Stimulated activated CD4-positive, alpha-beta T cell treated with anti-CD3 and anti-CD28 coated beads, Interleukin-4, amount 100 ng/mL, for 4 hours (primary cell): ENCODE results near the gene INSIG2.

Experiments
- DNase-seq, 2 experiments: peaks; one replicate each; pipeline ENCODE4 v3.0.0-alpha.2; 2020

INSIG2 gene

GRCh38 chr2:118102433-118103082, 14.3 kb downstream of the INSIG2 start:
- DNase-seq = no peak

DNA sequence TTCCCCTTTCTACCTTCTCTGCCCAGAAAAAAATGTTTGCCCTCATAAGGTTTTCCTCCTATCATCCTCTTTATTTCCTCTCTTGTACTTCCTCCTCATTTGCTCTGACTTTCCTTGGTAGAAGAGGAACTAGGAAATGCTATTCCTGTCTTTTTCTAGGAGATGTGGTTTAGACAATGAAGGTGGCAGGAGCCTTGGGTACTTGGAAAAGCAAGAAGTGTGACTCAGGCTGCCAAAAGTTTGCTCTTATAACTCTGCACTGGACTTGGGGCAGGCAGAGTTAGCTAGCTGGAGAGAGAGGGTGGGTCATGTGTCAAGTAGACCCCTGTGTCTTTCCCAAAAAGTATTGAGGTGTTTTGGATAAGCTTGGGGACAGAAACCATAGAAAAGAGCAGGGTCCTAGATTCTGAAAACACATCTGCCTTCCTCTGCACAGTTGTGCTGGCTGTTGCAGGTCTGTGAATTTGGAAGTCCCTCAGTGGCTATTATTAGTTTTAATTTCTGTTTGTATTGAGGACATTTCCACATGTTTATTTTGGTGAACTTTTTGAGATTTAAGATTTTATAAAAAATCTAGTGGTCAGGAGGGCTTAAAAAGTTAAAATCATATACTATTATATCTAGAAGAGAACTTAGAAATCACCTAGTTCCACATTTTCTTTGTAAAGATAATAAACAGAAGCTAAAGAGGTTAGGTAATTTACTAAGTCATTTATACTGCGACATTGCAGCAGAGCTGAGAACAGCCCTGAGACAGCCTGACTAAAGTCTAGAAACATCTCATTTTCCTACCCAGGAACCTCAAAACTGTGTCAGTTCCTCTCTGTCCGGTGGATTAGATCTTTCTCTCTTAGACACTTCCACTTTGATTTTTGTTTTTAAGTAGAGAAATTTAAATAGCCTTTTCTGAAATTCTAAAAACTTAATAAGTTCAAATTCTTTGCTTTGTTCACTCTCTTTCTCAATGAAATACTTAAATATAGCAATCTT, 16.0 kb downstream of the INSIG2 start:
- no peak for DNase-seq

GRCh38 chr2:118105497-118105896, 17.2 kb downstream of the INSIG2 start:
- no peak for DNase-seq

DNA sequence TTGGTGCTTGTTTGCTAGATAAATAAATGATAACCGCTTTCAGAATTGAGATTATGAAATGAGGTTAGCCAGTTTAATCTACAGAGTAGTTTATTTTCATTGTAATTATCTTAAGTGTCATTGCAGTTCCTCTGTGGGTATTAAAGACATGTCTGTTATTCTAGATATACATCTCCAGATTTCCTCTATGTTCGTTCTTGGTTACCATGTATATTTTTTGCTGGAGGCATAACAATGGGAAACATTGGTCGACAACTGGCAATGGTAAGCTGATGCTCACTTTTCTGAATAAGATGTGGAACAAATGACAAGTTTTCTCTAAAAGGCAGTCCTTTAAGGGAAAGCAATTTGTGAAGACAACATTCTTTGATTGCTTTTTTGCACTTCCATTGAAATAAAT, 18.7 kb downstream of the INSIG2 start:
- DNase-seq = no peak

GRCh38 chr2:118110310-118110709, 22.0 kb downstream of the INSIG2 start:
- no peak for DNase-seq

DNA sequence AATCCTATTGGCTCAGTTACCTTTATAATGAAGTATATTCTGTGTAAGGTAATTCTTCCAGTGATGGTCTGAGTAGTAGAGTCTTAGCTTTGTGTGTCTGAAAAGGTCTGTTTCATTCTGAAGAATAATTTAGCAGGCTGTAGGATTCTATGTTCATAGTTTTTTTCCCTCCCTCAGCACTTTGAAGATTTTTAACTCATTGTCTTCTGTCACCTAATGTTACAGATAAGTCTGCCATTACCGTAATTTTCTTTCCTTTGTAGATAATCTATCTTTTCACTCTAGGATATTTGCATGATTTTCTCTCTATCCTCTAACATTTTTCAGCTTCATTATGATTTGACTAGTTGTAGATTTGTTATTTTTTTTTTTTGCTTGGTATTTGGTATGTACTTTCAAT, 22.7 kb downstream of the INSIG2 start:
- no peak for DNase-seq

DNA sequence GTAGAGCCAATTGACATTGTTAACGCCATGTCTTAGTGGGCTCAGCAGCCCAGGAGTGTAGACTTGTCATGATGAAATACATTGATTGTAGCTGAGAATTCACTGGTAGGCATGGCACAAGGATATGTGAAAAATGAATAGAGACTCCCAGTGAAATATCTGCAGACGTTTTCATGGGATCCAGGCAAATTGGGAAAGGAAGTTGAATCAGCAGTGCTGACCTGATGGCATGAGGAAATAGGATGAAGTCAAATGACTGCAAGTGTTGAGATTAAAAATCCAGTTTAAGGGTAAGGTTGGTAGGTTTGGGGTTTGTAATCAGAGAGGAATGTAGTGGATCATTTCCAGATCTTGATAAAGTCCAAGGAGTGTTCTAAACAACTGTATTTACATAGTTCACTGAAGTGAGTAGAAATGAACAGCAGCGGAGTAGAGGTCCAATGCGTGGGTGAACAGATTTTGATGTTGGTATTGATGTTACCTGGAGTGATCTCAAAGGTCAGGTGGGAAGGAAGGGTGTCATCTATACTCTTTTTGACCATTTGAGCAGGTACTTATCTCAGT, 24.6 kb downstream of the INSIG2 start:
- DNase-seq = no peak

DNA sequence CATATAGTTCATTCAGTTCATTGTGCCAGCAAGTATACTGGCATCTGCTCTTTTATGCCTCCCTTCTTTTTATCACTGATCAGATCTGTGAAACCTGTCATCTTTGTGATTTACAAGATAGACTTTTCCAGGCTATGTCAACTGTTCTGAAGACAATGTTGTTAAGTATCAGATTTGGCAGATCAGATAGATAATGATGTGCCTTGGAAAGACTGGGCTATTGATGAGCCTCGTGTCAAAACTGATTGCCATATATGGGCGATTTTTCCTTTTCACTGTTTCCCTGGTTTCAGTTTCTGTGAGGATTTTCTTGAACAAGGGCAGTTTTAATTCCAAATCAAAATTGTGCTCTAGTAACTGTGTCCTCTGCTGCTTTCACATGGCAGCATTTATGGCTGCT, 26.6 kb downstream of the INSIG2 start:
- DNase-seq = no peak

- no peak for DNase-seq
Measured at GRCh38 chr2:118115761-118116160, 27.5 kb downstream of the INSIG2 start.

- DNase-seq = no peak
Measured at GRCh38 chr2:118118479-118118878, 30.2 kb downstream of the INSIG2 start.

GRCh38 chr2:118119158-118119727, 31.0 kb downstream of the INSIG2 start:
- no peak for DNase-seq

DNA sequence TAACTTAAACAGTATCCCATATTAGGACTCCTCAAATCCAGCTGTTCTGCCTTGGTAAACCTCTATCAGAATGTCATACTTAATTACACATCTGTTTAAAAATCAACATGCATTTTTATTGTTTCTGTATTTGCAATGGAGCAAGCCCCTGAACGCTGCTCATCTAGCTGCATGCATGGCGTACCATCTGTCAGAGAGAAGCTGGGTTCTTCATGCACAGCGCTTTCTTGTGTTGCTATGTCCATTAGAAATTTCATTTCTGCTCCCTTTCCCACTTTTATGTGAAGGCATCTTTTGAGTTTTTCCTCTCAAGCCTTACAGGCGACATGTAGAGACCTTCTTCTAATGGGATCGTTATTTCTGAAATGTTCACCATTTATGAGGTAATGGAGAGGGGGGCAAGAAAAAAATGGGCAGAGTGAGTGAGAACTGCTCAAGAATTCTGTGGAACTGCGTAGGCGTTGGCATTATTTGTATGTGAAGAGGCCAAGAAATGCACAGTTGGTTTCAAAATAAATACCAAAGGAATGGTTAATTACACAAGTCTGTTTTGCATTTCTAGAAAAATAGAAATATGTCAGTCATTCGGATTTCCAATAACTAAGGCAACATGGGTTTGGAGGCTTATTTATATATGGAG, 31.6 kb downstream of the INSIG2 start:
- no peak for DNase-seq

DNA sequence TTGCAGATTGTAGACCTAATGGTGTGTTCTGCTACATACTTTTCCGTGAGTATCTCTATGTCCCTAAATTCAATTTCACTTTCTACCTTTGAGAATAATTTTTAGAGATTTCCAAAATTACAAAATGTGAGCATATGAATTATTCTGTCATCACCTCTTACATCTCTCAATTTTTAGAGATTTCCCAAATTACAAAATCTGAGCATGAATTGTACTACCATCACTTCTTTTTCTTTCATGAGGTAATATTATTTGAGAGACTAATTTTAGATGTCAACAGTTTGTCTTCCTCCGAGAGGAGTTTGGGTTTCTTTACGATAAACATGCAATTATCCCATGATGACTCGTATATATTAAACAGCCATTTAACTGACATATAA, 32.1 kb downstream of the INSIG2 start:
- DNase-seq = no peak

GRCh38 chr2:118121101-118121500, 32.8 kb downstream of the INSIG2 start:
- no peak for DNase-seq

GRCh38 chr2:118121986-118122524, 33.8 kb downstream of the INSIG2 start:
- DNase-seq = no peak

DNA sequence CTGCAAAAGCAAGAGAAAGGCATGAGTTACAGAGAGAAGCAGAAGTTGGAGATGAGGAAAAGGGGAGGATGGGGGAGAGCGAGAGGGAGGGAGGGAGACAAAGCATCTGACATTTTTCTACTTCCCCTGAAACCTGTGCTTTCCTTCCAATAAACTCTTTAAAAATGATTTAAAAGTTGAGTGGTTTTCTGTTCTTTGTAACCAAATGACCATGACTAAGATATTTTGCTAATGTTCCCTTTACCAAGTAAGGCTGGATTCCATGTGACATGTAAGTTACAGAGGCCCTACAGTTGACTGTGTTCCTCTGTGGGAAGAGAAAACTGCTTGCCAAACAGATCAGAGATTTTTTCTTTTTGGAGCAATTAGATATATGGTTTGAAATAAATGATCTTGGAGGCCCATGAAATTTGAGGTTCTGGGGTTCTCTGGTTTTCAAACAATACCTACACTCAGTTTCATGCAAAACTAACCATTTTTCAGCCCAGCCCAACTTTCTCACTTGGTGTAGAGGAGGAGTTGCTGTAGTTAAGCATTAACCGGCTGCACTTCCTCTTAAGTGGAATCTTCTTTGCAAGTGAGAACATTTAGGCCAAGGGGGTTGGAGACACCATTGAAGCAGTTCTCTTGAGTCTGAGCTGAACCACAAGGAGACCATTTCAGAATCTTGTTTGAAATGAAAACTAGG, 34.5 kb downstream of the INSIG2 start:
- no peak for DNase-seq

DNA sequence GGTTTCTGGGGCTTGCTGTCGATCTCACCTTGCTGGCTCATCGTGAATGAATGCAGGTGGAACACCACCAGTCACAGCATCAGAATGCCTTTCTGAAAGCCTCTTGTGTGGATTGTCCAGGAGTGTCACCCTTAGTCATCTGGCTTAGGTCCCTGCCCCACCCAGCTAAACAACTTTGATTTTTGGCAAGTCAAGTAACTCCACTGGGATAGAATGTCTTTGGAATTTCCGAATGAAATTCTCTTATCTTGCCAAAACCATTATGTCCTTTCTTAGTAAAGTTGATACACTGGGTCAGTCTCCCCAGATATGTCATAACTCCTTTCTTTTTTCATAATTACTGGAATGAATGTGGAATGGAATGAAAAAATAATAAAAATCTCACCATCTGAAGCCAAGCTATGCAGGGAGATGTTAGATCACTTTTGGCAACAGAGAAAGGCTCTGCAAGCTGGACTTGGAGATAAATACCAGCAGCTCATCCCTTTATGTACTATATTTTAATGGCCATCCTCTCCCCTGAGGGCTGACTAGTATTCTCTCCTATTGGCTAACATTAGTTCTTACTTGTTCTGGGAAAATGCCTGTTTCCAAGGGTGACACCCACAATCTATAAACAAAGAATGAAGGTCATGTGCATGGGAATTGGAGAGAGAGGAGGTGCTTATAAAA, 35.4 kb downstream of the INSIG2 start:
- no peak for DNase-seq

DNA sequence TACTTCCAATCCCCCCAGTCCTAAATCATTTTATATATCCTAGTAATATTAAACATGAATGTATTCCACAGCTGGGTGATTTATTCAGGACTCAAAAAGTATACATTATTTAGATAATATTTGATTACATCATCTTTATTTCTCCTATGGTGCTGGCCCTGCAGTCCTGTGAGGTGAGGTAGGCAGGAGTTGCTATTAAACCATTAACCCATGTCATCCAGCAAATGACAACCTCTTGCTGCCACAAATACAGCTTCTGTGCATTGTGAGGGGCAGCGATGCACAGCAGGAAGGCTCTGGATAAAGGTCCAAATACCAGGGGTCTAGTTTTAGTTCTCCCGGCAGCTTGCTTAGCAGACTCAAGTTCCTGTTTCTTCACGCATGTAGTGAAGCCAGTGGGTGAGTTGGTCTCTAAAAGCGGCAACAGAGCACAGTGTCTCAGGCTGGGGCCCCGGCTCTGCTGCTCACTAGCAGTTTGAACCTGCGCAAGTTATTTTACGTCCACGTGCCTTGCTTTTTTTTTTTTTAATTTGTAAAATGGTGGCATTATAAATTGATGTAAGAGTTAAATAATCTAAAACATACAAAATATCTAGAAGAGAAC, 36.1 kb downstream of the INSIG2 start:
- no peak for DNase-seq

- no peak for DNase-seq
Measured at GRCh38 chr2:118127250-118127649, 39.0 kb downstream of the INSIG2 start.

DNA sequence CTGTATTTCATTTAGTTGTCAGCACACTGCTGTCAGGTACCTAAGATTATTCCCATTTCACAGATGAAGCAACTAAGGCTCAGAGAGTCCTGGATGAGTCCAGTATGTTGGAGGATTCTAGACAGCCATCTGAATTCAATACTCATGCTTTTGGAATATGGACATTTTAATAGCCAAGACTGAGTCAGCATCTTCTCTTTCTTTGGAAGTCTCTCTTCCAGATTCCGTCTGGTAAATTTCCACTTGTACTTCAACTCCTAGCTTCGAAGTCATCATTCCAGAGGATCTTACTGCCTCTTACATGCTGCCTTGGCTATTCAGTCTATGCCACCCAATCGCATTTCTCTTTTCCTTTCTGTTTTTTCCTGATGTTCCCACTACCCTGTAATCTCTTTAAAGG, 40.6 kb downstream of the INSIG2 start:
- DNase-seq = no peak

DNA sequence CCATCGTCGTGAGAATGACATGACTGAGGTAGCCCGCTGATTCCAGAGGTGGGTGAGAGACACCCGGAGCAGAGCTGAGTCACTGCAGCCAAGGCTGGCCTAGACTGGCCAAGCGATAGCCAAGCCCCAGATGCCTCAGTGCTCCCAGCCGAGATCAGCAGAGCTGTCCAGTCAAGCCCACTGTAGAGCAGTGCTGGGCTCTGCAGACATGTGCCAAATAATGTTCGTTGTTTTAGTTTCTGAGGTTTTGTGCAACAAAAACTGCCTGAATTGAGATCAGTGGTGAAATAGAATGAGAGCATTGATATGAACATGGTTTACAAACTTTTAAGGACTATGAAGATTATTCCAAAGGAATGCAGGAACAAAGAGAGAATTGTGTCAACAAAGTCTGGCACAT, 42.1 kb downstream of the INSIG2 start:
- DNase-seq = no peak
